HG02981 (cell line): ENCODE data around the gene CASP2.
A peak's percentile ranks its signal among the peaks of the same experiment; 100 is the strongest.
"Not testable (repeated sequence)": the region's sequence is repeated elsewhere in the genome, so short reads cannot be mapped to it uniquely, and the experiment has no call there.

Experiments
- ATAC-seq: cut with Tn5 transposase; IDR thresholded peaks from one replicate; pipeline ENCODE4 v1.9.1; 2021; ENCODE audit warnings: mild to moderate bottlenecking, moderate library complexity; ENCODE audit not compliant: unreplicated experiment

The CASP2 gene

DNA sequence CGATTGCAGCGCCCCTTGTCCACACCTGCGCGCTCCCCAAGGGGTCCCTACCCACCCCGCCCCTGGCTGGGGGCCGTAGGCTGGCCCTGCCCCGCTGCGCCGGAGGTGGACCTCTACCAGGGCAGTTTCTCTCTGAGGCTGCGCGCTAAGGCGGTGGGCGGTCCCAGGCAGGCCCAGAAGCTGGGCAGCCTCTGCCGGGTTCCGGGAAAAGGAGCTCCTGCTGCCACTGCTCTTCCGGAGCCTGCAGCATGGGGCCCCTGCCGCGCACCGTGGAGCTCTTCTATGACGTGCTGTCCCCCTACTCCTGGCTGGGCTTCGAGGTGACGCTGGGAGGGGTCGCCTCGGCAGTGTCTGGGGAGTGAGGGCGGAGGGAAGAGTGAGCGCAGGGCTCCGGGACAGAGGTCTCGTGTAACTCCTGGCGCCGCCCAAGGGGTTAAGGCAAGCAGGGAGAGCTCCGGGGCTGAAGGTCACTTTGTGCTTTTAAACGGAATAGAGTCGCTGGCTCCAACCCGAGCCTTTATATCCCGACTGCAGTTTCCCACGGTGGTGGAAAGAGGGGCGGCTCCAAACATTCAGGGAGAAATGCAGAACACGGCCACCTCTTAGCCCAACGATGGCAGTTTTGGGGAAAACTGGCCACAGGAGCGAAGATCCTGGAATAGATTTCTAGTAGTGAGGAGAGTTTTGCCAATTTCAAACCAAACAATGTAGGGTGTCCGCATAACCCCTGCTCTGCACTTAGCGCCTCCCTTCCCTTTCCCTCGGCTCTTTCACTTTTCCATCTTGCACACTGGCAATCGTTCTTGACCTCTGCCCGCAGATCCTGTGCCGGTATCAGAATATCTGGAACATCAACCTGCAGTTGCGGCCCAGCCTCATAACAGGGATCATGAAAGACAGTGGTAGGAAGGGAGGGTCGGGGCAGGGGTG lies 24.6 kb upstream of the CASP2 start, which contains the start of gene GSTK1:
TSS of gene GSTK1 (plus strand) at position 176 of the 930 bp plus-strand sequence. CDS start at position 249, 73 bp downstream.
- ATAC-seq = peak; percentile 91

DNA sequence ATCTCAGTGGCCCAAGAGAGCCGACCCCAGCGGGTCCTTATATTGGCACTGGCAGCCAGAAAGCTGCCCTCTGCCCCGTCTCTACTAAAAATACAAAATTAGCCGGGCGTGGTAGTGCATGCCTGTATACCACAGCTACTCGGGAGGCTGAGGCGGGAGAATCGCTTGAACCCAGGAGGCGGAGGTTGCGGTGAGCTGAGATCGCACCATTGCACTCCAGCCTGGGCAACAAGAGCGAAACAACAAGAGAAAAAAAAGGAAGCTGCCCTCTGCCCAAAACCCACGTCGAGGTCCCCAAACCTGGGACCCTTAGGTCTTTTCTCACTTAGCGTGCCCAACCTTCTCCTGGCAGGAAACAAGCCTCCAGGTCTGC lies 24.0 kb upstream of the CASP2 start:
- not testable (repeated sequence) for ATAC-seq

DNA sequence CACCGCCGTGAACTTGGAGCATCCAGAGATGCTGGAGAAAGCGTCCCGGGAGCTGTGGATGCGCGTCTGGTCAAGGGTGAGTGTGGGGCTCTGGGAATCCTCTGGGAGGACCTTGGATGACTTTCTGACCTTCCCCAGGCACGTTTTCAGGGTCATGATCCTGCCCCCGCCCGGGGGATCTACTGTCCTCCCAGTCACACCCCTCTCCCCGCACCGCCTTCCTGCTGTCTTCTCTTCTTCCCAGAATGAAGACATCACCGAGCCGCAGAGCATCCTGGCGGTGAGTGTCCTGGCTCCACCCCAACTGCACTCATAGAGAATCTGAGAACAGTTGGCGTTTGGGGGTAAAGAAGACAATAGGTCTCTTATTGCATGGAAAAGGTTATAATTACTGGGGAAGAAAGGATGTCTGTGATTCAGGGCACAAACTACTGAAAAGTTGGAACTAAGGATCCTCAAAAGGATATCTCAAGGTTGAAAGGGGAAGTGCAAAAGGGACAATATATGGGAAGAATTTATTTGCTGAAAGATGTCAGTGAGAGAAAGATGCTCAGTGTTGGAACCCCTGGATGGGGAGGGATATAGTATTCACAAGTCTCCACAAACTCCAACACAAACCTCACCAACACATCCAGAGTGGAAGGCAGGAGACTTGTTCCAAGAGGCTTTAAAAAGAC lies 23.0 kb upstream of the CASP2 start:
- no peak for ATAC-seq

DNA sequence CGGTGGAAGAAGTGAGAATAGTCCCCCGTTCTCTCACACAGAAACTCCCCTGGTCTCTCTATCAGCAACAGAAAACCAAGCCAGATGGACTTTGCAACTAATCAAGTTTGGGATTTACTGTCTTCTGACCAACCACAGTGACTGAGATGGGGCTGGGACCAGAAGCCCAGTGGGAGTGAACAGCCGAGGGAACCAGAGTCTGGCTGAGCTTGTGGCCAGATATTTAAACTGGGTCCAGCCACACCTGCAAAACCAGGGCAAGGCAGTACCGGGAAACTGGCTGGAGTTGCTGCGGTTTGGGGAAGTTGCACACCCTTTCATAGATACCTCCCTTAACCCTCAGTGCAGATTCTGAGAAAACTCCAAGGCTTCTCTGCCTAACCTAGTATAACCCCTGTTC lies 18.9 kb upstream of the CASP2 start:
- no peak for ATAC-seq

DNA sequence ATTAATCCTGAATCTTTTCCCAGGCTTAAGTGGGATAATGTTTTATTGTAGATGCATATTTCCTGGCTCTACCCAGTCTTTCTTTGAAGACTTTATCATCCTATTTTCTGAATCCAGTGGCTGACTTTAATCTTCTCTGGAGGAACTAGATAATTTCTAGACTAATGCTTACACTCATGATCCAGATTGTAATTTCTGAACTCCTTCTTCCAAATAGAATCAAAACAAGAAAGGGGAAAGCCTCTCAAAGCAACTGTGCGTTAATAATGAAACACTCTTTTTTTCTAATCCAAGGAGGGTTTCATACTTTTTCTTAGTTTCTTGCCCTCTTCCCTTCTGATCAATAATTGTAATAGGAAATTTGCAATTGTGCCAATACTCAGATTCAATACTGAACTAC lies 16.9 kb upstream of the CASP2 start:
- ATAC-seq = no peak

DNA sequence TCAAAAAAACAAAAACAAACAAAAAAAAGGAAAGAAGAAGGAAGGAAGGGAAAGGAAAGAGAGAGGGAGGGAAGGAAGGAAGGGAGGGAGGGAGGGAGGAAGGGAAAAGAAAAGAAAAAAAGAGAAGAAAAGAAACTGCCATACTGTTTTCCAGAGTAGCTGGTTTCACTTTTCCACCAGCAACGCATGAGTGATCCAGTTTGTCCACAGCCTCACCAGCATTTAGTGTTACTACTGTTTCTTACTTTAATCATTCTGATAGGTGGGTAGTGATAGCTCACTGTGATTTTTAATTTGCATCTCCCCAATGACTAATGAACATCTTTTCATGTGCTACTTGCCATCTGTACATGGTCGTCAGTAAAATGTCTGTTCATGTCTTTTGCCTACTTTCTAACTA lies 15.3 kb upstream of the CASP2 start:
- no peak for ATAC-seq

DNA sequence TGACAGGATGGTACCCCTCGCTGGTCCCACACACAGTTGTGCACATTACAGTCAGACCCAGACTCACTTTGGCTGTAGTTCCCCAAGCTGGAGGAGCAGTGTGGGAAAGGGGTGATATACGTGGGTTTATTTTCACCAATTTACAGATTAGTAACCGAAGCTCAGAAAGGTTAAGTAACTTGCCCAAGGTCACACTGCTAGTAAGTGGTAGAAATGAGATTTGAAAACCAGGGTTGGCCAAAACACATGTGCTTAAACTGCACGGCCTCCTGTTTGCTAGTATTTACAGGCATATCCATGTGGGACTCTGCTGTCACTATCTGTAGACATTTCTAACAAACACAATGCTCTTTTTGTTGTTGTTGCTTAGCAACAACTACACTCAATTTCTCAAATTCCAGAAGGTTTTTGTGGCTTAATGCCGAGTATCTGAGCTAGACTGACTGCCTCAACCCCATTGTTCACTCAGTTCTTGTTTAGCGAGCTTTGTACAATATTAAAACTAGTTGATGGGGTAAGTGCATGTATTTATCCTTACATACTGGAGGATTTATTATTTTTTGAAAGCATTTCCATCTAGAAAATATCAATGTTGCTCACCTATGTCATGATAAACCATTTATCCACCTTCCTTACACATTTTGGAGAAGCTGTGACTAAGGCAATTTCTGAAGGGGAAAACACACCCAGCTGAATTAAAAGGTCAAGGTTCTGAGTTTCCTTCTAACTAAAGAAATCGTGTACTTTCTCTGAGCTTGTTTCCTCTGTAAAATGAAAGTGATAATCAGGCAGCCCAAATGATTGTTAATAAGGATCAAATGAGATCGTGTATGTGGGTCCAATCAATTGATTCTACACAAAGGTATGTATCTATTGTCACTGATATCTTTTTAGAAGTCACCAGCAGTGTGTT lies 8.7 kb upstream of the CASP2 start:
- no peak for ATAC-seq

DNA sequence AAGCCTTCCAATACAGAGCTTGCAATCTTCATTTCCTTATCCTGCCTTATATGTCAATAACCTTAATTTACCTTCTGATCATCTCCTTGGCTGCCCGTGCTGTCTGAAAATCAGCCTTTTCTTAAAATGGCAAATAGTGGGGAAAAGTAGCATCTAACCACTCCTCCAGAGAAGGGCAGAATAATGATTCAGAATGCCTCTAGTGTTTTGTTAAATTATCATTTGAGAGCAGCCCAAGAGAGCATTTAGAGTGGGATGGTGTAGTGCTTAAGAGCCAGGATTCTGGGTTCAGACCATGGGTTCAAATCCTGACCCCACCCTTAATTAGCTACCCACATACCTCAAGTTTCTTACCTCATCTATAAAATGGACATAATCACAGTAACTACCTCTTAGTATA lies 8.0 kb upstream of the CASP2 start:
- no peak for ATAC-seq

DNA sequence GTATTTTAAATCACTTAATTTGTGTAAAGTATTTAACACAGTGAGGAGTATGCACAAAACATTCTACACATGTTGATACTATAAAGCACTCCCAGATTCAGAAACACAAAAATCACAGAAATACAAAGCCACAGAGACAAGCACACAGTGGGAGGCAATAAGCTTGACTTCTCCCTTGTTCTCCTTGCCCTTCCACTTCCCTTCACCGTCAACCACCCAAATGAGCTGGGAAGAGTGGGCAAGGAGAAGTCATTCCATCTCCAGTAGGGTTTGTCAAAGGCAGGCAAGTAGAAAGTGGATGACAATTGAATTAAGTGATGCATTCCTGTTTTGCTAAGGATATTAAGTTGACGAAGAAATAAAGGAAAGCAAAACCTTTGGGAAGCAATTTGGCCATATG lies 7.6 kb upstream of the CASP2 start:
- ATAC-seq = no peak

DNA sequence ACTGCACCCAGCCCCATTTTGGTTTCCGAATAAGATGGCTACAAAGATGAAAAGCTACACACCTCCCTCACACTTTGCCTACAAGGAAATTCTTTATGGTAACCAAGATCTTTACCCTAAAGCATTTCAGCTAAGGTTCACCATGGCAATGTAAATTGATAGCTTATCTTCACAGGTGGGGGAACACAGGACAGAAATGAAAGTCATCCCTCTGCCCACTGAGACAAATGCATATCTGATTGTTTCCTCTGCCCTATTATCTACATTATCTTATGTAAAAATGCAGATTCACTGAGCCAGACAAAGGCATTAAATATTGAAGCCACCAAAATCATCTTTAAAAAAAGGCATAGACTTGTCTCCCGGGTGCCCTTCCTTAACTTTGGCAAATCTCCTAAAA lies 6.6 kb upstream of the CASP2 start:
- ATAC-seq = no peak

DNA sequence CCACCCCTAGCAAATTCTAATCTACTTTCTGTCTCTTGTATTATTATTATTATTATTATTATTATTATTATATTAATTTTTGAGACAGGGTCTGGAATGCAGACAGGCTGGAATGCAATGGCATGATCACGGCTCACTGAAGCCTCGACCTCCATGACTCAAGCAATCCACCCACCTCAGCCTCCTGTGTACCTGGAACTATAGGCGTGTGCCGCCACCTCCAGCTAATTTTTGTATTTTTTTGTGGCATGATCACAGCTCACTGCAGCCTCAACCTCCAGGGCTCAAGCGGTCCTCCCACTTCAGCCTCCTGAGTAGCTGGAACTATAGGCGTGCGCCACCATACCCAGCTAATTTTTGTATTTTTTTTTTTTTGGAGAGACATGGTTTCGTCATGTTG lies 6.0 kb upstream of the CASP2 start:
- no peak for ATAC-seq

DNA sequence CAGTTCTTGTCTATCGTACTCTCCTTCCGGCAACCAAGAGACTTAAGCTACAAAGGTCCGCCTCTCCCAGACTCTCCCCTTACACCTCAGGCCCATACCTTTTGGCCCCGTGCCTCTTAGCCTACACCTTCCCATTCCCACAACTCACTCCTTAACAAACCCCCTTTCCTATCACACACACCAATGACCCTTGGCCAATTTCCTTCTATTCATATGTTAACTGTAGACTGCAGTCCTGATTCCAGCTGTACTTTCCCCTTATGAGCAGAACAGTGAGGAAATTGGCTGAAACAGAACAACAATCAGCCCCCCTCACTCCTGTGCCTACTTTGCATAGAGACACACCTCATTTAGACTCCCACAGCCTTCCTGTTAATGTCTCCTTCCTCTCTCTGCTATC lies 4.8 kb upstream of the CASP2 start:
- ATAC-seq = no peak

DNA sequence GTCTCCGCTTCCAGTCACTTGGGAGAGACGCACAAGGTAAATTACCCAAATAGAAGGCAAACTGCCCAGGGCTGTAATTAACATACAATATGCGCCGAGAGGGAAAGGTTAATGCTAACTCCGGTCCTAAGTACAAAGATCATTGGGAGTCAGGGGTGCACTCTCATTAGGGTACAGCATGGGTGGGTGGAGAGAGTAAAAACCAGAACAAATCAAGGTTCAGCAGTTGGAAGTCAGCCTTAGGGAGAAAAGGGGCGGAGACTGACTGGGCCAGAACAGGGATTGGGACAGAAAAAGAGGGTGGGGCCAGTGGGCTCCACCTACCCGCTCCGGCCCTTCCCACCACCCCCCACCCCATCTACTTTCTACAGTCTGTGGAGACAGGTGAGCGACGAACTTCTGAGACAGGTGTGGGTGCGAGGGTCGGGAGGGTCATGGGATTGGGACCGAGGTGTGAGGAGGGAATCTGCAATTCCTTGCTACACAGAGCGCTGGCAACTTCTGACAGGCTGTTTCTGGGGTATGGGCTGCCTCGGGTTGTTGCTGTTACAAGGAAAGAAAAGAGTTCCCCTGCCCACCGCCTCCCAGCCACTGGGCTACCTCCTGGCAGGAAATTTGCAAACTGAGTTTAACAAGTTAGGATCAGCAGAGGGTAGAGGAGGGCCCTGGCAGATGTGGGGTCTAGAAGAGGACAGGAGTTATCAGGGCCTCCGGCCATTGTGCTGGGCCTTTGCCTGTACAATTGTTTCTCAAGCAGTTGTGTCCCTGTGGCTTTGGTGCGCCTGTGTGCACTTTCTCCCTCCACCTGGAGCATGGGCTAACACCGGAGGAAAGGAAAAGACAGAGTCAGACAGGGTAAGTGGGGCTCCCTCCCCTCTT lies 3.3 kb upstream of the CASP2 start, which contains the start of gene TMEM139:
TSS of gene TMEM139 (plus strand) at position 368 of the 879 bp plus-strand sequence. CDS start 1,000 bp downstream, outside the sequence.
- no peak for ATAC-seq

DNA sequence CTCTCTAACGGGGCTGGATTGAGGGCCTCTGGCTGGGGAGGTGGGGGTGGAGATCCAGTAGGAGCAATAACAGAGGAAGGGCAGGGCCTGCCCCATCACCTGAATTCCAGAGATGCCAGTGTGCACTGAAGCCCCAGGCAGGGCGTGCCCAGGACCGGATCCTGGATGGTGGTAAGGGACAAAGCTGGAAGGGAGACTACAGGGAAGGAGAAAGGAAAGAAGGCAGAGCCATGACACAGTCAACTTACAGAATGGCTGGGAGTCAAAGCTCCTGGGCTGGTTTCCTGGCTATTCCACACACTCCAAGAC lies 2.7 kb upstream of the CASP2 start:
- ATAC-seq = no peak

DNA sequence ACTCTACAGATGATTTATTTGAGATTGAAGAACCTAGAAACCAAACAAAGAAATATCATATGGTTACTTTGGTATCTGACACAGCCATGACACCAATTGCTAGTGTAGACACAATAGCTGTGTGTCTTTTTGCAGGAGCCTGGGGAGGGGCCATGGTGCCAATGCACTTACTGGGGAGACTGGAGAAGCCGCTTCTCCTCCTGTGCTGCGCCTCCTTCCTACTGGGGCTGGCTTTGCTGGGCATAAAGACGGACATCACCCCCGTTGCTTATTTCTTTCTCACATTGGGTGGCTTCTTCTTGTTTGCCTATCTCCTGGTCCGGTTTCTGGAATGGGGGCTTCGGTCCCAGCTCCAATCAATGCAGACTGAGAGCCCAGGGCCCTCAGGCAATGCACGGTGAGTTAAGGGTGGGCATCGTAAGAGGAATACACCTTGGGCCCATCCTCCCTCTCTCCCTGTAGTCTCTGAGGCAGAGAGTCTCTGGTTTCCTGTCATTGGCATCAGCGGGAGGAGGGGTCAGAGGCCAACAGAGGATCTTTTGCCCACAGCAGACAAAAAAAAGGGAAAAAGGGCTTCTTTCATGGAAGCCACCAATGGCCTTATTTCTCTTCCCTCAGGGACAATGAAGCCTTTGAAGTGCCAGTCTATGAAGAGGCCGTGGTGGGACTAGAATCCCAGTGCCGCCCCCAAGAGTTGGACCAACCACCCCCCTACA lies 2.2 kb upstream of the CASP2 start:
- no peak for ATAC-seq

DNA sequence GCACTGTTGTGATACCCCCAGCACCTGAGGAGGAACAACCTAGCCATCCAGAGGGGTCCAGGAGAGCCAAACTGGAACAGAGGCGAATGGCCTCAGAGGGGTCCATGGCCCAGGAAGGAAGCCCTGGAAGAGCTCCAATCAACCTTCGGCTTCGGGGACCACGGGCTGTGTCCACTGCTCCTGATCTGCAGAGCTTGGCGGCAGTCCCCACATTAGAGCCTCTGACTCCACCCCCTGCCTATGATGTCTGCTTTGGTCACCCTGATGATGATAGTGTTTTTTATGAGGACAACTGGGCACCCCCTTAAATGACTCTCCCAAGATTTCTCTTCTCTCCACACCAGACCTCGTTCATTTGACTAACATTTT lies 1.6 kb upstream of the CASP2 start:
- no peak for ATAC-seq

DNA sequence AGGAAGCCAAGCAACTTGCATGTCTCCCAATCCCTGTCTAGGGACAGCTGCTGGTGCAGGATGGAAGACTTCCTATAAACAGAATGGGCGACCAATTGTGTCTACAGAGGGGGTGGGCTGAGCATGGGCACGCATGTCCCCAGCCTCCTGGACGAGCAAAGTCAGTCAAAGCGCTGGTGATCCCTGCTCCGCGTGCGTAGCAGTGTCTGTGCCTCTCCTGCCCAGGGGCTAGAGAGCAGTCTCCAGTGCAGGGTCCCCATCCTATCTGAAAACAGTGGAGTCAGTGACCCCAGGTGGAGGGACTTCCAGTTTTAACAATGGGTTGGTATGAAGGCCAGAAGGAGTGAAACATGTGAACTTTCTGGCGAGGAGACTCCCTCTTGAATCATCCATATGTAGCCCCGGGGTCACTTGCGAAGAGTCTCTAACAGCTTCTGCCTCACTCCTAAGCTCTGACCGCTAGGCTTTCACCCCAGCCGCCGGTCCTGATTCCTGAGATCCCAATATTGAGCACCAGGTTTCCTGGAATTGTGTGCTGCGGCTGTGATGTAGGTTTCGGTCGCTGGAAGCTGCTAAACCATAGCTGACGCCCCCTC lies 714 bp upstream of the CASP2 start:
- ATAC-seq = no peak

DNA sequence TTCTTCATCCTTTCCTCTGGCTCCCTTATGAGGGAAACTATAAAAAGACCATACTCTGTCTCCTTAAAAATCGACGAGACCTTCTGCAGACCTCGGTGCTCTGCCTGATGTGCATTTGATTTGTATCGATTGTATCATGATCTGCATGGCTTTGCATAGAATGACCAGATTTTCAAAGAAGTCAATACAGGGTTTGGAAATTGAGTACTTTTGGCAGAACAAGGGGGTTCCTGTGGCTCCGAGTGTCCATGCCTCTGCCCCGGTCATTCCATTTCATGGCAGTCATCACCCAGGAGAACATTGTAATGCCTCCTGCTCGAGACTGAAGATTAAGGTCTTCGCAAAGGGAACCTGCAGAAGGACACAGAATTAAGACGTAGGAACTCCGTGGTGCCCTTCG lies 685 bp downstream of the CASP2 start:
- no peak for ATAC-seq

DNA sequence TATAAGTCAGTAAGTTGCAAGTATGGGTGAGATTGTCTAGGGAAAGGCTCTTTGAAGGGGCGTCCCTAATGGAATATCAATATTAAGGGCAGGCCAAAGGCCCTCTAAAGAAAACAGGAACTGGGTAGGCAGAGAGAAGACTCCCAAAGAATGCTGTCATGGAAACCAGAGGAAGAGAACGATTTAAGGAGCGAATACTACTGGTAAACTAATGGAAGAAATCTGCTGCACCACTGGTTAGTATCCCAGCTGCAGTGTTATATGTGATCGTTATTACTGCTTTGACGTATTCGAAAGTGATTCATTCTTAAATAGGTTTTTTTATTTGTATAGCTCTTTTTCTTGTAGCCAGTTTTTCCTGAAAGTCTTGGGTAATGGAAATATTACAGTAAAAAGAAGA lies 1.3 kb downstream of the CASP2 start:
- ATAC-seq = no peak
